Adipocyte (in vitro differentiated cells): ENCODE measurements around the gene ZNF438.

Source experiments
- DNase-seq: peaks from one replicate; pipeline ENCODE4 v3.0.0-alpha.2; 2015; ENCODE audit warnings: low read depth
- H3K27me3 ChIP-seq: replicated peaks from 2 replicates; pipeline ENCODE4 v1.7.0; 2013; ENCODE audit warnings: mild to moderate bottlenecking, low read length, moderate library complexity; ENCODE audit not compliant: control insufficient read depth, insufficient read depth
- H3K36me3 ChIP-seq: 2 replicates; pipeline ENCODE4 v1.7.0; 2013; ENCODE audit warnings: low read length, mild to moderate bottlenecking, moderate library complexity; ENCODE audit not compliant: control insufficient read depth, insufficient read depth, severe bottlenecking
- H3K4me1 ChIP-seq: 2 replicates; pipeline ENCODE4 v1.7.0; 2013; ENCODE audit warnings: mild to moderate bottlenecking, low read length, moderate library complexity; ENCODE audit not compliant: control insufficient read depth, insufficient read depth
- H3K4me3 ChIP-seq: 2 replicates; pipeline ENCODE4 v1.7.0; 2013; ENCODE audit warnings: mild to moderate bottlenecking, low read length, moderate library complexity
- H3K9ac ChIP-seq: 2 replicates; pipeline ENCODE4 v1.7.0; 2013; ENCODE audit warnings: mild to moderate bottlenecking, low read length, moderate library complexity
- H3K9me3 ChIP-seq: 2 replicates; pipeline ENCODE4 v1.7.0; 2013; ENCODE audit warnings: mild to moderate bottlenecking, low read length, moderate library complexity; ENCODE audit not compliant: control insufficient read depth

ZNF438 gene

DNA sequence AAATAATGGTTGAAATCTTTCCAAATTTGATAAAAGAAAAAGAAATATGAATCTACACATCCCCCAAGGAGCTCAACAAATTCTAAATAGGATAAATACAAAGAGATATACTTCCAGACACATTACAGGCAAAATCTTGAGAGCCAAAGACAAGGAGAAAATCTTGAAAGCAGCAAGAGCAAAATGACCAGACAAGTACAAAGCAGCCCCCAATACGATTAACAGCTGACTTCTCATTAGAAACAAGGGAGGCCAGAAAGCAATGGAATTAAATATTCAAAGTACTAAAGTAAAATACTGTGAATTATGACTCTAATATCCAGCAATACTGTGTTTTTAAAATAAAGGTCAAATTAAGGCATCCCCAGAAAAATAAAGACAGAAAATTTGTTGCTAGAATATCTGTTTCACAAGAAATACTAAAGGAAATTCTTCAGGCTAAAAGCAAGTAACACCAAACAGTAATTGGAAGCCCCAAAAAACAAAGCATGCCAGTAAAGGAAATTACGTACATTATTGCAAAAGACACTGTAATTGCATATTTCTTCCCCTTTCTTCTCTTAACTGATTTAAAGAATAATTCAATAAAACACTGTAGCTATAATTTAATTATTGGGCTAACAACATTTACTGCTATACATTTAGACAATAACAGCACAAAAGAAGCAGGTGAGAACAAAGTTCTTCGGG lies 36.4 kb downstream of the ZNF438 start:
- Histone ChIP-seq H3K4me3 (peak overlapping the region; percentile 63), H3K9me3 (peaks cover 19% of the 10 kb centered on the region)

DNA sequence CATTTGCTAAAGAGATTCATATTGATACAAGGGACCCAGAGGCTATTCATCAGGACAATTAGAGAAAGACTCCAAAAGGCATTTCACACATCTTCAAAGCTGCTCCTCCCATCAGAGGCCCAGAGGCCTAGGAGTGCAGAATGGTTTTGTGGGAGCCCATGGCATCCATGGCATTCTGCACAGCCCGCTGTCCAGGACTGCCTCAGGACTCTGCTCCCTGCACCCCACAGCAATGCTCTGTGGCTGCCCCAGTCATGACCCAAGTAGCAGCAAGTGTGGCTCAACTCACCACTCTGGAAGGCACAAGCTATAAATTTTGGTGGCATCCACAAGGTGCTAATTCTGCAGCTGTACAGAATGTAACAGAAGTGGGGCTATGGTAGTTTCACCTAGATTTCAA lies 38.5 kb downstream of the ZNF438 start:
- Histone ChIP-seq H3K9ac (peak overlapping the region; percentile 36), H3K9me3 (peaks cover 19% of the 10 kb centered on the region), H3K4me3 (peak overlapping the region; percentile 11), H3K4me1 (peaks cover 59% of the 10 kb centered on the region), H3K36me3 (peaks cover 7% of the 10 kb centered on the region), H3K27me3 (no peaks in the 10 kb centered on the region)
- no peak for DNase-seq

More for the DNA sequence above, 36.4 kb downstream of the ZNF438 start:
- no peaks in the 10 kb centered on the region for H3K27me3 ChIP-seq
- peaks cover 7% of the 10 kb centered on the region for H3K36me3 ChIP-seq
- DNase-seq = no peak
- H3K9ac ChIP-seq = no peak overlapping the region
- H3K4me1 ChIP-seq = peaks cover 60% of the 10 kb centered on the region

DNA sequence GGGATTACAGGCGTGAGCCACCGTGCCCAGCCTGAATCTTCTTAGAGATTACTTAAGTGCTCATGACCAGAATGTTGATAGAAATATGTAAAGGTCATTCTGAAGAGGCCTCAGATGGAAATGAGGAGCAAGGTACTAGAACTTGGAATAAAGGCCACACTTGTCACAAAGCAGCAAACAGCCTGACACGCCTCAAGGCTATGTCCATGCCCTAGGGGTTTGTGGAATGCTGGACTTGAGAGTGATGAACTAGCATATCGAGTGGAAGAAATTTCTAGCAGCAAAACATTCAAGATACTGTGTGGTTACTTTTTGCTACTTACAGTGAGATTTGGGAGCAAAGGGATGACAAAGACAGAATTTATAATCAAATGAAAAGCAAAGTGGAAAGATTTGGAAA lies 39.0 kb downstream of the ZNF438 start:
- Histone ChIP-seq H3K4me1 (peaks cover 56% of the 10 kb centered on the region), H3K9ac (peak overlapping the region; percentile 36), H3K36me3 (peaks cover 7% of the 10 kb centered on the region), H3K9me3 (peaks cover 19% of the 10 kb centered on the region), H3K4me3 (no peak overlapping the region), H3K27me3 (no peaks in the 10 kb centered on the region)
- no peak for DNase-seq

- H3K36me3 ChIP-seq = peaks cover 7% of the 10 kb centered on the region
Observed at GRCh38 chr10:30991647-30992011, 40.0 kb downstream of the ZNF438 start.

GRCh38 chr10:30990971-30991646 lies 40.6 kb downstream of the ZNF438 start:
- H3K4me1 ChIP-seq = peaks cover 55% of the 10 kb centered on the region
- H3K36me3 ChIP-seq = peaks cover 7% of the 10 kb centered on the region
- peak overlapping the region; percentile 36 for H3K4me3 ChIP-seq
- no peaks in the 10 kb centered on the region for H3K27me3 ChIP-seq
- peak overlapping the region; percentile 50 for H3K9ac ChIP-seq
- DNase-seq = no peak
- peaks cover 19% of the 10 kb centered on the region for H3K9me3 ChIP-seq

More at GRCh38 chr10:30991647-30992011, 40.0 kb downstream of the ZNF438 start:
- Histone ChIP-seq H3K4me1 (peaks cover 54% of the 10 kb centered on the region), H3K9ac (peak overlapping the region; percentile 50), H3K4me3 (peak overlapping the region; percentile 36), H3K27me3 (no peaks in the 10 kb centered on the region), H3K9me3 (peaks cover 19% of the 10 kb centered on the region)
- DNase-seq = no peak

DNA sequence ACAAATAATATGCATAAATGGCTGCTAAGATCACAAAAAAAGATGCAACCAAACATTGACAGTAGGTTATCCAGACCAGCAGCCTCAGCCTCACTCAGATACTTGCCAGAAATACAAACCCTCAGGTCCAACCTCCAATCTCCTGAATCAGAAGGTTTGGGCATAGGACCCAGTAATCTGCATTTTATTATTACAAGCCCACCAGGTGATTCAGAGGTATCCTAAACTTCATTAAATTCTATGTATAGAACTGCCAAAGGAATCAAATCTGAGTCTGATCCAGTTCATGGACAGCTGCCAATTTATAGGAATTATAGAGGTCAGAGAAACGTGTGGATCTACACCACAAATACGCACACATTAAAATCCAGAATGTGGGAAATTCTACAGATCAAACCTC lies 41.3 kb downstream of the ZNF438 start:
- H3K9me3 ChIP-seq = peaks cover 14% of the 10 kb centered on the region
- no peak for DNase-seq
- H3K4me3 ChIP-seq = no peak overlapping the region
- peaks cover 7% of the 10 kb centered on the region for H3K36me3 ChIP-seq
- peaks cover 63% of the 10 kb centered on the region for H3K4me1 ChIP-seq
- no peaks in the 10 kb centered on the region for H3K27me3 ChIP-seq
- no peak overlapping the region for H3K9ac ChIP-seq

GRCh38 chr10:30988831-30989435 lies 42.7 kb downstream of the ZNF438 start:
- Histone ChIP-seq H3K9ac (peak overlapping the region; percentile 60), H3K9me3 (no peaks in the 10 kb centered on the region), H3K36me3 (peaks cover under 1% of the 10 kb centered on the region), H3K4me1 (peaks cover 76% of the 10 kb centered on the region), H3K27me3 (no peaks in the 10 kb centered on the region), H3K4me3 (no peak overlapping the region)
- DNase-seq = peak; percentile 30

DNA sequence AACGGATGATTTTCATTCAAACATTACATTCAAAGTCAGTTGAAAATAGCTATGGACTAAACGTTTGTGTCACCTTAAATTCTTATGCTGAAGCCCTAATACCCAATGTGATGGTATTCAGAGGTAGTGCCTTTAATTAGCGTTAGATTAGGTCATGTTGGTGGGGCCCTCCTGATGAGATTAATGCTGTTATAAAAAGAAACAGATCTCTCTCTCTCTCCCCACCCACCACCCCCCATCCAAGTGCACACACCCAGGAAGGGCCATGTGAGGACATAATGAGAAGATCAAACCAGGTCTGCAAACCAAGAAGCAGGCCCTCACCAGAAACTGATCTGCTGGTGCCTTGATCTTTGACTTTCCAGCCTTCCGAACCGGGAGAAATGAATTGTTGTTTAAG lies 44.2 kb downstream of the ZNF438 start:
- DNase-seq = no peak
- Histone ChIP-seq H3K4me1 (peaks cover 73% of the 10 kb centered on the region), H3K36me3 (no peaks in the 10 kb centered on the region), H3K9ac (no peak overlapping the region), H3K27me3 (no peaks in the 10 kb centered on the region), H3K9me3 (no peaks in the 10 kb centered on the region), H3K4me3 (no peak overlapping the region)

DNA sequence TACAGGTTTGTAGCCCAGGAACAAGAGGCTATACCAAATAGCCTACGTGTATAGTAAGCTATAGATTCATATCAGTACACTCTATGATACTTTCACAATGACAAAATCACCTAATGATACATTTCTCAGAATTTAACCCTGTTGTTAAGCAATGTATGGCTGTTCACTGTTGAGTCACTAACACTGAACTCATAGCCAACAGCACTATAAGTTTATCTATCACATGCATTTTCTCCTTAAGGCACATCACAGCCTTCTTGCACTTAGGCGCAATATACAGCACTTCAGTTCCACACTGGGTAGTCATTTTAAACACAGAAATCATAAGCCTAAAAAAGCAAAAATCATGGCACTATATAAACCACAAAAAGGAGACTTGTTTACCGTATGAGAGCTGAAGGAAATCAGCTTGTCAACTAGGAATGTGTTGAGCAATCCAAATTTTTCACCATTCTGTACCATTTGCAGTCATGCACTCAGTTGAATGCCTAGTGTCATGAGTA lies 45.6 kb downstream of the ZNF438 start:
- Histone ChIP-seq H3K9me3 (no peaks in the 10 kb centered on the region), H3K27me3 (no peaks in the 10 kb centered on the region), H3K9ac (peak overlapping the region; percentile 76), H3K4me3 (peak overlapping the region; percentile 38), H3K4me1 (peaks cover 63% of the 10 kb centered on the region), H3K36me3 (no peaks in the 10 kb centered on the region)
- peak; percentile 72 for DNase-seq

DNA sequence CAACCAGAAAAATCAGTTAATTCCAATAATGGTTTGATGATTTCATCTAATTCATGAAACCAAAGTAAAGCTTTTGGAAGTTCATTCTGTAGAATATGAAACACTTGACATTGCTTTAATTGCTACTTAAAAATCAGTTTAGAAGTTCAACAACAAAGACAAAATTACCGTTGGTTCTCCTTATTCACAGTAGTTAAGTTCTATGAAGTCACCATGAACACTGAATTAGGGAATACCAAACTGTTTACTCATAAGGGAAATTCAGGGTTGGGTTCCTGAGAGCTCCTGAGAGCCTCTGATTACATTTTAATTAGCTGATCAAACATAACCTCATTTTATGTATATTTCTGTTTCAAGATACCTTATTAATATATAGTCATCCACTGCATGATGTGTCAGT lies 46.2 kb downstream of the ZNF438 start:
- peaks cover 63% of the 10 kb centered on the region for H3K4me1 ChIP-seq
- no peaks in the 10 kb centered on the region for H3K36me3 ChIP-seq
- peak overlapping the region; percentile 38 for H3K4me3 ChIP-seq
- no peaks in the 10 kb centered on the region for H3K9me3 ChIP-seq
- no peaks in the 10 kb centered on the region for H3K27me3 ChIP-seq
- H3K9ac ChIP-seq = peak overlapping the region; percentile 76
- peak; percentile 55 for DNase-seq

- peak; percentile 69 for DNase-seq
- peaks cover 63% of the 10 kb centered on the region for H3K4me1 ChIP-seq
Observed at GRCh38 chr10:30984563-30985328, 46.9 kb downstream of the ZNF438 start.

More at GRCh38 chr10:30984563-30985328, 46.9 kb downstream of the ZNF438 start:
- Histone ChIP-seq H3K4me3 (peak overlapping the region; percentile 49), H3K36me3 (no peaks in the 10 kb centered on the region), H3K27me3 (no peaks in the 10 kb centered on the region), H3K9me3 (no peaks in the 10 kb centered on the region), H3K9ac (peak overlapping the region; percentile 76)
